Measurements from ENCODE around the gene FAM184A.

The FAM184A gene

GRCh38 chr6:119035459-119035858, 43.0 kb downstream of the FAM184A start:
- Histone ChIP-seq H2BK15ac (replicated peaks; ENCODE audit: low read depth) (peak overlapping the region; percentile 74), H3K27me3 (ENCODE audit: insufficient read depth, low read length, poor library complexity) (no peaks in the 10 kb centered on the region), H3K4me2 (ENCODE audit: low read length) (no peak overlapping the region), H2BK120ac (ENCODE audit: low read depth, low read length) (peak overlapping the region; percentile 24), H2AK5ac (ENCODE audit: low read length) (no peak overlapping the region), H3K79me1 (ENCODE audit: low read length) (no peaks in the 10 kb centered on the region), H3K56ac (ENCODE audit: low read length) (peak overlapping the region; percentile 69), H3K23ac (ENCODE audit: low read length) (no peak overlapping the region), H3K4ac (ENCODE audit: low read depth, low read length) (no peak overlapping the region), H4K5ac (ENCODE audit: low read length) (no peak overlapping the region), H3K9ac (ENCODE audit: low read length) (peak overlapping the region; percentile 22), H3K79me2 (ENCODE audit: control insufficient read depth, insufficient read depth, low read length) (no peaks in the 10 kb centered on the region), H3K4me3 (ENCODE audit: low read length) (no peak overlapping the region), H3K4me1 (ENCODE audit: control insufficient read depth, low read depth, low read length) (peaks cover 13% of the 10 kb centered on the region), H3K27ac (ENCODE audit: low read depth, low read length) (peak overlapping the region; percentile 78), H3K18ac (ENCODE audit: low read length) (no peak overlapping the region), H4K8ac (ENCODE audit: low read depth, low read length) (no peak overlapping the region), H3K36me3 (ENCODE audit: control insufficient read depth, insufficient read depth, low read length) (no peaks in the 10 kb centered on the region), H2BK5ac (ENCODE audit: low read length) (peak overlapping the region; percentile 68)
- no CpG with 5 or more reads among the region's 6 CpGs for WGBS (ENCODE audit: extremely low coverage, insufficient coverage, low lambda C conversion rate)
- peak; percentile 91 for DNase-seq

GRCh38 chr6:119034827-119035458, 43.5 kb downstream of the FAM184A start:
- peak overlapping the region; percentile 97 for H3K18ac ChIP-seq (ENCODE audit: low read length)
- H3K4ac ChIP-seq (ENCODE audit: low read depth, low read length): peak overlapping the region; percentile 91
- peaks cover 13% of the 10 kb centered on the region for H3K4me1 ChIP-seq (ENCODE audit: control insufficient read depth, low read depth, low read length)
- H3K36me3 ChIP-seq (ENCODE audit: control insufficient read depth, insufficient read depth, low read length): no peaks in the 10 kb centered on the region
- no peaks in the 10 kb centered on the region for H3K27me3 ChIP-seq (ENCODE audit: insufficient read depth, low read length, poor library complexity)
- no peak overlapping the region for H4K8ac ChIP-seq (ENCODE audit: low read depth, low read length)
- no peak overlapping the region for H3K4me3 ChIP-seq (ENCODE audit: low read length)
- H3K79me1 ChIP-seq (ENCODE audit: low read length): no peaks in the 10 kb centered on the region
- H3K56ac ChIP-seq (ENCODE audit: low read length): peak overlapping the region; percentile 69
- no peaks in the 10 kb centered on the region for H3K79me2 ChIP-seq (ENCODE audit: control insufficient read depth, insufficient read depth, low read length)
- WGBS (ENCODE audit: extremely low coverage, insufficient coverage, low lambda C conversion rate): no CpG with 5 or more reads among the region's 6 CpGs
- DNase-seq: peak; percentile 90
- peak overlapping the region; percentile 14 for H3K9ac ChIP-seq (ENCODE audit: low read length)
- H4K5ac ChIP-seq (ENCODE audit: low read length): no peak overlapping the region
- H2AK5ac ChIP-seq (ENCODE audit: low read length): no peak overlapping the region
- no peak overlapping the region for H3K23ac ChIP-seq (ENCODE audit: low read length)
- H2BK120ac ChIP-seq (ENCODE audit: low read depth, low read length): peak overlapping the region; percentile 94
- H2BK15ac ChIP-seq (replicated peaks; ENCODE audit: low read depth): peak overlapping the region; percentile 74
- peak overlapping the region; percentile 3 for H2BK5ac ChIP-seq (ENCODE audit: low read length)
- peak overlapping the region; percentile 78 for H3K27ac ChIP-seq (ENCODE audit: low read depth, low read length)
- H3K4me2 ChIP-seq (ENCODE audit: low read length): no peak overlapping the region

- H3K23ac ChIP-seq (ENCODE audit: low read length): no peak overlapping the region
- H2BK120ac ChIP-seq (ENCODE audit: low read depth, low read length): peak overlapping the region; percentile 90
- H3K79me1 ChIP-seq (ENCODE audit: low read length): no peaks in the 10 kb centered on the region
- H2BK15ac ChIP-seq (replicated peaks; ENCODE audit: low read depth): no peak overlapping the region
- H3K18ac ChIP-seq (ENCODE audit: low read length): peak overlapping the region; percentile 23
- H4K5ac ChIP-seq (ENCODE audit: low read length): no peak overlapping the region
- no peak overlapping the region for H4K8ac ChIP-seq (ENCODE audit: low read depth, low read length)
- H2BK5ac ChIP-seq (ENCODE audit: low read length): no peak overlapping the region
- H3K27ac ChIP-seq (ENCODE audit: low read depth, low read length): no peak overlapping the region
- peak overlapping the region; percentile 36 for H3K56ac ChIP-seq (ENCODE audit: low read length)
- no peak overlapping the region for H3K4me2 ChIP-seq (ENCODE audit: low read length)
- H3K36me3 ChIP-seq (ENCODE audit: control insufficient read depth, insufficient read depth, low read length): no peaks in the 10 kb centered on the region
- no peaks in the 10 kb centered on the region for H3K27me3 ChIP-seq (ENCODE audit: insufficient read depth, low read length, poor library complexity)
- no peak overlapping the region for H3K9ac ChIP-seq (ENCODE audit: low read length)
- H3K79me2 ChIP-seq (ENCODE audit: control insufficient read depth, insufficient read depth, low read length): no peaks in the 10 kb centered on the region
- no peak overlapping the region for H3K4ac ChIP-seq (ENCODE audit: low read depth, low read length)
- no CpG with 5 or more reads among the region's 1 CpG for WGBS (ENCODE audit: extremely low coverage, insufficient coverage, low lambda C conversion rate)
- no peak for DNase-seq
- peaks cover 18% of the 10 kb centered on the region for H3K4me1 ChIP-seq (ENCODE audit: control insufficient read depth, low read depth, low read length)
- no peak overlapping the region for H2AK5ac ChIP-seq (ENCODE audit: low read length)
- H3K4me3 ChIP-seq (ENCODE audit: low read length): no peak overlapping the region
Observed at GRCh38 chr6:119032428-119032827, 46.0 kb downstream of the FAM184A start.

- H3K9ac ChIP-seq (ENCODE audit: low read length): no peak overlapping the region
Observed at GRCh38 chr6:119030759-119031158, 47.7 kb downstream of the FAM184A start.

GRCh38 chr6:119028091-119028490, 50.4 kb downstream of the FAM184A start:
- Histone ChIP-seq H3K36me3 (ENCODE audit: control insufficient read depth, insufficient read depth, low read length) (no peaks in the 10 kb centered on the region), H3K4me2 (ENCODE audit: low read length) (no peak overlapping the region), H3K27me3 (ENCODE audit: insufficient read depth, low read length, poor library complexity) (no peaks in the 10 kb centered on the region), H3K79me2 (ENCODE audit: control insufficient read depth, insufficient read depth, low read length) (no peaks in the 10 kb centered on the region), H2BK5ac (ENCODE audit: low read length) (peak overlapping the region; percentile 70), H4K8ac (ENCODE audit: low read depth, low read length) (no peak overlapping the region), H4K5ac (ENCODE audit: low read length) (peak overlapping the region; percentile 21), H3K4me1 (ENCODE audit: control insufficient read depth, low read depth, low read length) (peaks cover 20% of the 10 kb centered on the region), H3K79me1 (ENCODE audit: low read length) (no peaks in the 10 kb centered on the region), H2BK15ac (replicated peaks; ENCODE audit: low read depth) (no peak overlapping the region), H2BK120ac (ENCODE audit: low read depth, low read length) (peak overlapping the region; percentile 52), H3K9ac (ENCODE audit: low read length) (peak overlapping the region; percentile 54), H3K18ac (ENCODE audit: low read length) (peak overlapping the region; percentile 100), H3K27ac (ENCODE audit: low read depth, low read length) (peak overlapping the region; percentile 96), H3K4me3 (ENCODE audit: low read length) (no peak overlapping the region), H3K56ac (ENCODE audit: low read length) (peak overlapping the region; percentile 82), H3K4ac (ENCODE audit: low read depth, low read length) (peak overlapping the region; percentile 100), H3K23ac (ENCODE audit: low read length) (no peak overlapping the region), H2AK5ac (ENCODE audit: low read length) (peak overlapping the region; percentile 87)
- WGBS (ENCODE audit: extremely low coverage, insufficient coverage, low lambda C conversion rate): no CpG with 5 or more reads among the region's 2 CpGs
- peak; percentile 64 for DNase-seq

More at GRCh38 chr6:119030759-119031158, 47.7 kb downstream of the FAM184A start:
- Histone ChIP-seq H4K8ac (ENCODE audit: low read depth, low read length) (no peak overlapping the region), H2BK5ac (ENCODE audit: low read length) (no peak overlapping the region), H3K79me2 (ENCODE audit: control insufficient read depth, insufficient read depth, low read length) (no peaks in the 10 kb centered on the region), H3K23ac (ENCODE audit: low read length) (no peak overlapping the region), H2AK5ac (ENCODE audit: low read length) (no peak overlapping the region), H3K4me3 (ENCODE audit: low read length) (no peak overlapping the region), H3K56ac (ENCODE audit: low read length) (no peak overlapping the region), H3K18ac (ENCODE audit: low read length) (no peak overlapping the region), H3K4me1 (ENCODE audit: control insufficient read depth, low read depth, low read length) (peaks cover 24% of the 10 kb centered on the region), H3K27me3 (ENCODE audit: insufficient read depth, low read length, poor library complexity) (no peaks in the 10 kb centered on the region), H2BK15ac (replicated peaks; ENCODE audit: low read depth) (no peak overlapping the region), H4K5ac (ENCODE audit: low read length) (no peak overlapping the region), H3K4me2 (ENCODE audit: low read length) (no peak overlapping the region), H3K79me1 (ENCODE audit: low read length) (no peaks in the 10 kb centered on the region), H2BK120ac (ENCODE audit: low read depth, low read length) (no peak overlapping the region), H3K36me3 (ENCODE audit: control insufficient read depth, insufficient read depth, low read length) (no peaks in the 10 kb centered on the region), H3K27ac (ENCODE audit: low read depth, low read length) (no peak overlapping the region), H3K4ac (ENCODE audit: low read depth, low read length) (no peak overlapping the region)
- WGBS (ENCODE audit: extremely low coverage, insufficient coverage, low lambda C conversion rate): no CpG with 5 or more reads among the region's 2 CpGs
- DNase-seq: no peak

- DNase-seq: peak; percentile 90
- no peak overlapping the region for H3K4me3 ChIP-seq (ENCODE audit: low read length)
- H2AK5ac ChIP-seq (ENCODE audit: low read length): no peak overlapping the region
- H2BK120ac ChIP-seq (ENCODE audit: low read depth, low read length): no peak overlapping the region
- no peak overlapping the region for H2BK15ac ChIP-seq (replicated peaks; ENCODE audit: low read depth)
- peak overlapping the region; percentile 24 for H2BK5ac ChIP-seq (ENCODE audit: low read length)
- peaks cover 20% of the 10 kb centered on the region for H3K4me1 ChIP-seq (ENCODE audit: control insufficient read depth, low read depth, low read length)
- no CpG with 5 or more reads among the region's 3 CpGs for WGBS (ENCODE audit: extremely low coverage, insufficient coverage, low lambda C conversion rate)
- H3K79me1 ChIP-seq (ENCODE audit: low read length): no peaks in the 10 kb centered on the region
- H3K27me3 ChIP-seq (ENCODE audit: insufficient read depth, low read length, poor library complexity): no peaks in the 10 kb centered on the region
- no peak overlapping the region for H3K4me2 ChIP-seq (ENCODE audit: low read length)
- H3K56ac ChIP-seq (ENCODE audit: low read length): peak overlapping the region; percentile 53
- H3K79me2 ChIP-seq (ENCODE audit: control insufficient read depth, insufficient read depth, low read length): no peaks in the 10 kb centered on the region
- H3K18ac ChIP-seq (ENCODE audit: low read length): peak overlapping the region; percentile 90
- no peak overlapping the region for H4K8ac ChIP-seq (ENCODE audit: low read depth, low read length)
- H3K27ac ChIP-seq (ENCODE audit: low read depth, low read length): peak overlapping the region; percentile 96
- H4K5ac ChIP-seq (ENCODE audit: low read length): peak overlapping the region; percentile 2
- H3K23ac ChIP-seq (ENCODE audit: low read length): no peak overlapping the region
- no peaks in the 10 kb centered on the region for H3K36me3 ChIP-seq (ENCODE audit: control insufficient read depth, insufficient read depth, low read length)
- H3K9ac ChIP-seq (ENCODE audit: low read length): peak overlapping the region; percentile 2
- H3K4ac ChIP-seq (ENCODE audit: low read depth, low read length): no peak overlapping the region
Observed at GRCh38 chr6:119027465-119027864, 51.0 kb downstream of the FAM184A start.

Measured in mesendoderm (in vitro differentiated cells).